Effector memory CD4-positive, alpha-beta T cell (primary cell): Measurements from ENCODE around the gene GAGE12C.
"Not testable (repeated sequence)": the region's sequence is repeated elsewhere in the genome, so short reads cannot be mapped to it uniquely, and the experiment has no call there.

ENCODE experiments used
- DNase-seq, 3 donors: peaks; one replicate each; pipeline ENCODE4 v3.0.0-alpha.2; 2020
- H3K27ac ChIP-seq: 2 replicates; pipeline ENCODE4 v1.7.0; 2013; ENCODE audit warnings: mild to moderate bottlenecking, low read length, moderate library complexity; ENCODE audit not compliant: insufficient read depth, poor library complexity, severe bottlenecking
- H3K27me3 ChIP-seq: replicated peaks from 2 replicates; pipeline ENCODE4 v1.7.0; 2013; ENCODE audit warnings: mild to moderate bottlenecking, low read length; ENCODE audit not compliant: insufficient read depth, control insufficient read depth, poor library complexity, severe bottlenecking
- H3K36me3 ChIP-seq: 2 replicates; pipeline ENCODE4 v1.7.0; 2013; ENCODE audit warnings: mild to moderate bottlenecking, low read length, moderate library complexity; ENCODE audit not compliant: control insufficient read depth, insufficient read depth
- H3K4me1 ChIP-seq: 2 replicates; pipeline ENCODE4 v1.7.0; 2013; ENCODE audit warnings: low read length, mild to moderate bottlenecking; ENCODE audit not compliant: control insufficient read depth, insufficient read depth, poor library complexity, severe bottlenecking
- H3K4me3 ChIP-seq: 2 replicates; pipeline ENCODE4 v1.7.0; 2013; ENCODE audit warnings: low read length, low read depth, mild to moderate bottlenecking; ENCODE audit not compliant: insufficient read depth, poor library complexity, severe bottlenecking
- H3K9me3 ChIP-seq: 2 replicates; pipeline ENCODE4 v1.7.0; 2013; ENCODE audit warnings: mild to moderate bottlenecking, low read length, moderate library complexity; ENCODE audit not compliant: control insufficient read depth
- total RNA-seq, 3 donors: gene quantifications; one replicate each; lab custom pipeline; 2026; lab: John Stamatoyannopoulos, UW

The GAGE12C gene
- total RNA-seq, result 0 reads per million in 3 donors

DNA sequence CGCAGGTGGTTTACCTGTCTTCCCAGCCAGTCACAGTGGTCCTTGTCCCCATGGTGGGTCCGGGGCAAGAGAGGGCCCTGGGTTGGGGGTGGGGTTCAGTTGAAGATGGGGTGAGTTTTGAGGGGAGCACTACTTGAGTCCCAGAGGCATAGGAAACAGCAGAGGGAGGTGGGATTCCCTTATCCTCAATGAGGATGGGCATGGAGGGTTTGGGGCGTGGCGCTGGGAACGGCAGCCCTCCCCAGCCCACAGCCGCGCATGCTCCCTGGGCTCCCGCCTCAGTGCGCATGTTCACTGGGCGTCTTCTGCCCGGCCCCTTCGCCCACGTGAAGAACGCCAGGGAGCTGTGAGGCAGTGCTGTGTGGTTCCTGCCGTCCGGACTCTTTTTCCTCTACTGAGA lies at the start of gene GAGE12C:
TSS of gene GAGE12C (plus strand) at position 301 of the 400 bp plus-strand sequence. CDS start 1,155 bp downstream, outside the sequence.
- not testable (repeated sequence) for H3K27ac ChIP-seq

GRCh38 chrX:49541433-49541832 lies 9.5 kb downstream of the GAGE12C start, which contains the start of gene GAGE12D:
GAGE12D (plus strand) TSS chrX:49541733; CDS start chrX:49542888, 1,155 bp downstream.
- H3K36me3 ChIP-seq, result not testable (repeated sequence)

More for the DNA sequence above, at the start of gene GAGE12C:
- H3K27me3 ChIP-seq, H3K4me3 ChIP-seq, H3K4me1 ChIP-seq, H3K36me3 ChIP-seq, DNase-seq, H3K9me3 ChIP-seq: not testable (repeated sequence)

GRCh38 chrX:49550989-49551388 lies 19.0 kb downstream of the GAGE12C start, which contains the start of gene GAGE12E:
GAGE12E (plus strand) TSS chrX:49551289; CDS start chrX:49552444, 1,155 bp downstream.
- H3K27me3 ChIP-seq, H3K4me3 ChIP-seq, H3K4me1 ChIP-seq, H3K9me3 ChIP-seq, H3K27ac ChIP-seq, DNase-seq, H3K36me3 ChIP-seq: not testable (repeated sequence)

More at GRCh38 chrX:49541433-49541832, 9.5 kb downstream of the GAGE12C start, which contains the start of gene GAGE12D:
- H3K4me3 ChIP-seq, DNase-seq, H3K27ac ChIP-seq, H3K4me1 ChIP-seq, H3K27me3 ChIP-seq, H3K9me3 ChIP-seq: not testable (repeated sequence)

- H3K4me1 ChIP-seq, H3K9me3 ChIP-seq, H3K27ac ChIP-seq, H3K36me3 ChIP-seq, H3K27me3 ChIP-seq, DNase-seq, H3K4me3 ChIP-seq: not testable (repeated sequence)
These were observed 28.6 kb downstream of the GAGE12C start, which contains the start of gene GAGE12F for GRCh38 chrX:49560542-49560941. GAGE12F (plus strand) TSS chrX:49560842; CDS start chrX:49561997, 1,155 bp downstream.

GRCh38 chrX:49568728-49569127 lies 36.8 kb downstream of the GAGE12C start:
- H3K9me3 ChIP-seq, DNase-seq, H3K36me3 ChIP-seq, H3K27ac ChIP-seq, H3K27me3 ChIP-seq, H3K4me3 ChIP-seq, H3K4me1 ChIP-seq: not testable (repeated sequence)

DNA sequence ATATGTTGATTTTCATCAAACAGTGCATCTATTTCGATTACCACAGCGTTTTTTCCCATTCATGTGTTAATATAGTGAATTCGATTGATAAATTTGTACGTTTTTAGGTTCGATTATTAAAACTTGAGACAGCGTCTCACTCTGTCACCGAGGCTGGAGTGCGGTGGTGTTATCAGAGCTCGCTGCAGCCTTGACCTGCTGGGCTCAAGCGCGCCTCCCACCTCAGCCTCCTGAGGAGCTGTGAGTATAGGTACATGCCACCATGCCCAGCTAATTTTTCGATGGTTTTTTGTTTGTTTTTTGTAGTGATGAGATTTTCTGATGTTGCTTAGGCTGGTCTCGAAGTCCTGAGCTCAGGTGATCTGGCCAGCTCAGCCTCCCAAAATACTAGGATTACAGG lies 37.2 kb downstream of the GAGE12C start:
- not testable (repeated sequence) for H3K9me3 ChIP-seq, H3K27ac ChIP-seq, H3K27me3 ChIP-seq, H3K4me1 ChIP-seq, H3K36me3 ChIP-seq, DNase-seq, H3K4me3 ChIP-seq

DNA sequence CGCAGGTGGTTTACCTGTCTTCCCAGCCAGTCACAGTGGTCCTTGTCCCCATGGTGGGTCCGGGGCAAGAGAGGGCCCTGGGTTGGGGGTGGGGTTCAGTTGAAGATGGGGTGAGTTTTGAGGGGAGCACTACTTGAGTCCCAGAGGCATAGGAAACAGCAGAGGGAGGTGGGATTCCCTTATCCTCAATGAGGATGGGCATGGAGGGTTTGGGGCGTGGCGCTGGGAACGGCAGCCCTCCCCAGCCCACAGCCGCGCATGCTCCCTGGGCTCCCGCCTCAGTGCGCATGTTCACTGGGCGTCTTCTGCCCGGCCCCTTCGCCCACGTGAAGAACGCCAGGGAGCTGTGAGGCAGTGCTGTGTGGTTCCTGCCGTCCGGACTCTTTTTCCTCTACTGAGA lies 38.1 kb downstream of the GAGE12C start, which contains the start of gene GAGE12G:
TSS of gene GAGE12G (plus strand) at position 301 of the 400 bp plus-strand sequence. CDS start 1,155 bp downstream, outside the sequence.
- not testable (repeated sequence) for H3K27me3 ChIP-seq, H3K4me1 ChIP-seq, H3K9me3 ChIP-seq, H3K36me3 ChIP-seq, DNase-seq, H3K27ac ChIP-seq, H3K4me3 ChIP-seq

- DNase-seq, H3K27me3 ChIP-seq, H3K4me1 ChIP-seq, H3K4me3 ChIP-seq, H3K36me3 ChIP-seq, H3K27ac ChIP-seq, H3K9me3 ChIP-seq: not testable (repeated sequence)
These were observed 47.7 kb downstream of the GAGE12C start, which contains the start of gene GAGE12H for GRCh38 chrX:49579649-49580048. GAGE12H (plus strand) TSS chrX:49579949; CDS start chrX:49581104, 1,155 bp downstream.
